GM20431 (cell line): ENCODE results near the gene DNAAF3.
"Not testable (repeated sequence)": the region's sequence is repeated elsewhere in the genome, so short reads cannot be mapped to it uniquely, and the experiment has no call there.

Experiments
- in situ Hi-C: fragments of 300-500 bp; cut with MseI, MboI; formaldehyde crosslinking; loops from one replicate; pipeline ENCODE4 v1.15.0; 2020; ENCODE audit warnings: low sequenced_read_pairs; ENCODE audit not compliant: unreplicated experiment

DNAAF3 gene

GRCh38 chr19:55157064-55157908 is 9.1 kb downstream of the DNAAF3 start, which contains the start of gene TNNI3:
TNNI3 (minus strand) TSS chr19:55157732; CDS start chr19:55157589, 143 bp downstream.
- in situ Hi-C loops: no loop called here

- in situ Hi-C loops: no loop called here
Observed at GRCh38 chr19:55156202-55157063, 10.0 kb downstream of the DNAAF3 start.

- in situ Hi-C loops: not testable (repeated sequence)
Observed at GRCh38 chr19:55155784-55156183, 10.6 kb downstream of the DNAAF3 start.

GRCh38 chr19:55153652-55154264 is 12.7 kb downstream of the DNAAF3 start:
- in situ Hi-C loops: no loop called here

- in situ Hi-C loops: no loop called here
Observed at GRCh38 chr19:55152017-55152416, 14.4 kb downstream of the DNAAF3 start.

GRCh38 chr19:55149078-55150003 is 17.1 kb downstream of the DNAAF3 start, which contains the start of gene TNNT1:
TNNT1 (minus strand) TSS chr19:55149206; CDS start chr19:55147157, 2,049 bp downstream.
- in situ Hi-C loops: no loop called here

GRCh38 chr19:55147545-55148251 is 18.7 kb downstream of the DNAAF3 start:
- in situ Hi-C loops: no loop called here

GRCh38 chr19:55146705-55147273 is 19.6 kb downstream of the DNAAF3 start:
- in situ Hi-C loops: no loop called here

- in situ Hi-C loops: no loop called here
Observed at GRCh38 chr19:55146078-55146704, 20.2 kb downstream of the DNAAF3 start.

- in situ Hi-C loops: no loop called here
Observed at GRCh38 chr19:55145232-55145631, 21.2 kb downstream of the DNAAF3 start.

GRCh38 chr19:55141696-55142095 is 24.7 kb downstream of the DNAAF3 start:
- in situ Hi-C loops: no loop called here

GRCh38 chr19:55137915-55138314 is 28.5 kb downstream of the DNAAF3 start:
- in situ Hi-C loops: no loop called here

- in situ Hi-C loops: no loop called here
Observed at GRCh38 chr19:55136399-55137102, 29.9 kb downstream of the DNAAF3 start.

- in situ Hi-C loops: no loop called here
Observed at GRCh38 chr19:55134736-55135135, 31.7 kb downstream of the DNAAF3 start.

- in situ Hi-C loops: no loop called here
Observed at GRCh38 chr19:55133639-55134444, 32.6 kb downstream of the DNAAF3 start.

- in situ Hi-C loops: no loop called here
Observed at GRCh38 chr19:55132453-55133129, 33.8 kb downstream of the DNAAF3 start.
